ENCODE measurements around the gene CAMTA2.

CAMTA2 gene

GRCh38 chr17:4987767-4988567 lies 492 bp upstream of the CAMTA2 start:
- TF ChIP-seq CTCF (conservative IDR thresholded peaks at IDR 0.05; ENCODE audit: low read depth, low read length): no peak
- DNase-seq (ENCODE audit: low read depth): peak; percentile 46
- peak overlapping the region; percentile 87 for H3K4me3 ChIP-seq (ENCODE audit: low read depth, low read length)

GRCh38 chr17:4986403-4986802 lies 1.1 kb downstream of the CAMTA2 start:
- peak overlapping the region; percentile 87 for H3K4me3 ChIP-seq (ENCODE audit: low read depth, low read length)
- no peak for DNase-seq (ENCODE audit: low read depth)
- no peak for TF ChIP-seq CTCF (conservative IDR thresholded peaks at IDR 0.05; ENCODE audit: low read depth, low read length)

GRCh38 chr17:4982305-4982704 lies 5.2 kb downstream of the CAMTA2 start:
- no peak overlapping the region for H3K4me3 ChIP-seq (ENCODE audit: low read depth, low read length)
- no peak for DNase-seq (ENCODE audit: low read depth)
- no peak for TF ChIP-seq CTCF (conservative IDR thresholded peaks at IDR 0.05; ENCODE audit: low read depth, low read length)

GRCh38 chr17:4980644-4981216 lies 6.7 kb downstream of the CAMTA2 start:
- DNase-seq (ENCODE audit: low read depth): peak; percentile 69
- TF ChIP-seq CTCF (conservative IDR thresholded peaks at IDR 0.05; ENCODE audit: low read depth, low read length): peak; percentile 71
- H3K4me3 ChIP-seq (ENCODE audit: low read depth, low read length): no peak overlapping the region

- no peak for TF ChIP-seq CTCF (conservative IDR thresholded peaks at IDR 0.05; ENCODE audit: low read depth, low read length)
- no peak for DNase-seq (ENCODE audit: low read depth)
- no peak overlapping the region for H3K4me3 ChIP-seq (ENCODE audit: low read depth, low read length)
Observed at GRCh38 chr17:4978726-4979125, 8.7 kb downstream of the CAMTA2 start.

- H3K4me3 ChIP-seq (ENCODE audit: low read depth, low read length): no peak overlapping the region
- TF ChIP-seq CTCF (conservative IDR thresholded peaks at IDR 0.05; ENCODE audit: low read depth, low read length): no peak
- DNase-seq (ENCODE audit: low read depth): no peak
Observed at GRCh38 chr17:4974115-4974670, 13.3 kb downstream of the CAMTA2 start.

Measured in choroid plexus epithelial cell (primary cell).